HG03103 (cell line): ENCODE data around the gene TBC1D1.

ENCODE experiments used
- ATAC-seq: cut with Tn5 transposase; IDR thresholded peaks from one replicate; pipeline ENCODE4 v1.9.1; 2021; ENCODE audit warnings: low read depth; ENCODE audit not compliant: unreplicated experiment

Gene TBC1D1

DNA sequence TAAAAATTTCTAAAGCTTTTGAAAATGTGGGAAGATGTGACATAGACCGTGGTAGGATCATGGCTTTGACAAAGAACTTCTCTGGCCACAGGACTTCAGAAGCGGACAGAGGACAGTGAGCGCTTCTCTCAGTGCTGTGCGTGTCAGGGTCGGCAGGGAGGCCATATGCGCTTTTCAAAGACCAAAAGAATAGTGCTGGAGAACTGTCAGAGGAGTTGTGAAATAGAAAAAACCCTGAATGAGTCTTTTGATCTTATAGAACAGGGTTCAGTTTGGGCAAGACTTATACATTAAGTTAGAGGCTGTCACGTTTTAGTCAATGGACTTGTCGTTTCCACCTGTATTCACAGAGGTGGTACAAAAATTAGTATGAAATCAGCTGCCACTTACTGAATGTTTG is 146.7 kb downstream of the TBC1D1 start:
- no peak for ATAC-seq

DNA sequence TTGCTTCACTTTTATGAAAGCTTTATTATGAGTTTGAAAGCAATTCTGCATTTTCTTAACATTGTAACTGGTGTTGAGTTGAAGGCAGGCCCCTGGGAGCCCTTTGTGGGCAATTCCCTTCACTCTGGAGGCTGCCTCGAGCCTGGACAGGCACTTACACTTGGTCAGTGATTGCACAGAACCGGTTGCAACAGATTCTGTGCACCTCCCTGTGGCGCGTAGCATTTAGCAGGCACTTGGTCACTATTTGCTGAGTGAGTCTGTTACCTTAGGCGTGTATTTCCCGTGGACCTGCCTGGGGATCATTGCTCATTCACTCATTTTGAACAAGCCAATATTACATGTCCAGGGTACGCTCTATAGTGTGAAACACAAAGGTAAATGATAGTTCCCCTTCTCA is 149.7 kb downstream of the TBC1D1 start:
- no peak for ATAC-seq

DNA sequence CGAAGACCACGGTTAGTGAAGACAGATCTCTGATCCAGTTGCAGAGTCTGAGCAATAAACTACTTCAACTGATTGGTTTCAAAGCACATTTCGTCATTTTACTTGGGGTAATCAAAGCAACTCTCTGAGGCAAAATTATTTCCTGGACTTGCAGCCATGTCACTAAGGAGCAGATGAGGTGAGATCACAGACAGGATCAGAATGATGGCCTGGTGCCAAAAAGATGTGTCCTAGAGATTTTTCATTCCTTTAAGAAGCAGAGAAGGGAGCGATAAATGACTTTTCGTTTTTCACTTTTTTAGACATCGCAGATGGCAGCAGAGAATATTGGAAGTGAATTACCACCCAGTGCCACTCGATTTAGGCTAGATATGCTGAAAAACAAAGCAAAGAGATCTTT is 153.2 kb downstream of the TBC1D1 start:
- no peak for ATAC-seq

DNA sequence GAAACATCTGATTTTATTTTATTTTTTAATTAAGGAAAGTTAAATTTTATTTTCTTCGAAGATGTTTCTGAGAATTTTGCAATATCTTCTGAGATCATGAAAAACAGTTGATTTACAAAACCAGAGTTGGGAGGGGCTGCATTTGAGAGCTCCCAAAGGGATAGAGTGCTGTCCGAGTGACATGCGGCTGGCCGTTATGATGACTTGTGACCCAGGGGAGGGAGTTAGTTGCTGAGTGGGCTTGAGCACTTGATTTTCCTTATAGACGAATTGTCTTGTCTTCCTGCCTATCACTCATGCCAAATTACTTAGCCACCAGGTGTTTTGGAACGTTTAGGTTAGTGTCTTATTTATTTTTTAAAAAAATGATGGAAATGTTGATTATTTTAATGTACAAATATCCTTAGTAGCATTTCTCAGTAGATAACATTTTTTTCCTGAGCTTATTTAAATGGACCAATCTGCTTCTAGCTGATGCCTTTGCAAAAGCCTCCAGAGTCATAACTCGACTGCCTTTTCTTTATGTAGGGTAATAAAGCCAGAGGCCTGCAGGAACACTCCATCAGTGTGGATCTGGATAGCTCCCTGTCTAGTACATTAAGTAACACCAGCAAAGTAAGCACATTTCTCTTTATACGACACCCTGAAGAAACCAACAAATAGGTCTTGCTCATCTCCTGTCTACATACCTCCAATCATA is 154.6 kb downstream of the TBC1D1 start:
- ATAC-seq, result no peak

DNA sequence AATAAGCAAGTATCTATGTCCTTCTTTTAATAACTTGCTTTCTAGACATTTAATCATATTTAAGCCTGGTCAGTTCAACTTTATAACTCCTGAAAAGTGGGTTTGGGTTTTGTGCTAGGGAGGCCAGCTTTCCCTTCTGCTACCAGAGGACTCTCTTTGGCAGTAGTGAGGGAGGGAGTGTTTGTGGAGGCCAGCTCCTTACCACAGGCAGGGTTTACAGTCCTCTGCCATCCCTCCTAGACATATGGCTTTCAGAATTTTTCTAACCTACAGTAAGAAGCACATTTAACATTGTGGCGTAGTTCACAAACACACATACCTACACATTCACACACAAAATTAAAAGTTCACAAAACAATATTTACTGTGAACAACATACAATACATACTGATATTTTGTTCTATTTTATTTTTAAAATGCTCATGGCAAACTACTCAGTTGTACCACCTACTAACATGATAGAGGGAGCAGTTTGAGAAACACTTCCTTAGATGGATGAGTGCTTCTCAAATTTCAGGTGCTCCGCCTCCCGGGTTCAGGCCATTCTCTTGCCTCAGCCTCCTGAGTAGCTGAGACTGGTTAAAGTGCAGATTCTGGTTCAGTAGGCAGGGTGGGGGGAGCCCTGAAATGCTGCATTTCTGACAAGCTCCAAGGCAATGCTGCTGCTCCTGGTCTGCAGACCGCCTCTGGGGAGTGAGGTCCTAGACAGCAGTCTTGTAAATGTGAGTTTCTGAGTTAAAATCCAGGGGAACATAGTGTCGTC is 156.0 kb downstream of the TBC1D1 start:
- no peak for ATAC-seq

DNA sequence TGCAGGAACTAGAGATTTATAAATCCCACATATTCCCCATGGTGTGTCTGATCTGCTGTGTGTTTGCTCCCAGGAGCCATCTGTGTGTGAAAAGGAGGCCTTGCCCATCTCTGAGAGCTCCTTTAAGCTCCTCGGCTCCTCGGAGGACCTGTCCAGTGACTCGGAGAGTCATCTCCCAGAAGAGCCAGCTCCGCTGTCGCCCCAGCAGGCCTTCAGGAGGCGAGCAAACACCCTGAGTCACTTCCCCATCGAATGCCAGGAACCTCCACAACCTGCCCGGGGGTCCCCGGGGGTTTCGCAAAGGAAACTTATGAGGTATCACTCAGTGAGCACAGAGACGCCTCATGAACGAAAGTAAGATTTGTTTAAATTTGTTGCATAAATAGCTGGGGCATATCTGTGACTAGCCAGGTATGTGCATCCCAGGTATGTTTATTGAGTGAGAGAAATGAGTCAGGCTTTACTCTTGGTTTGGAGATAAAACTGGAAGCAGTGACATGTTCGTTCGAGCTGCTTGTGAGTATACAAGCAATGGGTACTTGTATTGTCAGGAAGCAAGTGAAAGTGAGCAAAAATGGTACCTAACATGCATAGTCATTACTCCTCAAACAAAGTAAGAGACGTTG is 158.8 kb downstream of the TBC1D1 start:
- no peak for ATAC-seq

DNA sequence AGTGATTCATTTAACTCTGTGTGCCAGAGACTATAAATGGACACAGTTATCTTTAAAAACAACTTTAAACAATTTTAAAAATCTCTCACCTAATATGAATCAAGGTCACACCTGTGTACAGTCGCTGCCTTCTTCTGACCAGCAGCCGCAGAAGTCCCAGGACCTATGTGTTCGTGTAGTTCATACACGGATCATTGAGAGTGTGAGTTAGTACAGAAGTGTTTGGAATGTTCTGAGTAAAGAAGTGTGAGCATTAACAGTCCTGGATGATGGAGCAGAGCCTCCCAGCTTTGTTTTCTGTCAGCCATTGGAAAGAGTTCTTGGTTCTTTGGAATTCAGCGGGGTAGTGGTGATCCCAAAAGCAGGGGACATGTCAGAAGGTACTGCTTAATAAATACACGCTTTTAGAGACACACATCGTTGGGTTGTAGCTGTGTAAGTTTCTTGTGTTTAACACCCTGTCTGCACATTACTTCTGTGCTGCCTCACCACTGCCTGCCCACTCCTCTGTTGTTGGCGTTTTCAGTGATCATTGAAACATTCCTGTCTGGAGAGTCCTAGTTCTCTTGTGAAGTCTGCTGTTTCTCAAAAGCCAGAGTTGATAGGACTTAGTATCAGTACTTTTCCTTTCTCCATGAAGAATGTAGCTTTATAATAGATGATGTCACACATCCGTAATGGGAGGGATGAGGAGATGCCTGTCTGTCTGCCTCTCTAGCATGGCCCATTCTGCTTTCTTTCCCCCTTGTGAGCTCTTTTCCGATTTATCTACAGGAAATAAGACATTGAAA is 159.9 kb downstream of the TBC1D1 start:
- no peak for ATAC-seq

DNA sequence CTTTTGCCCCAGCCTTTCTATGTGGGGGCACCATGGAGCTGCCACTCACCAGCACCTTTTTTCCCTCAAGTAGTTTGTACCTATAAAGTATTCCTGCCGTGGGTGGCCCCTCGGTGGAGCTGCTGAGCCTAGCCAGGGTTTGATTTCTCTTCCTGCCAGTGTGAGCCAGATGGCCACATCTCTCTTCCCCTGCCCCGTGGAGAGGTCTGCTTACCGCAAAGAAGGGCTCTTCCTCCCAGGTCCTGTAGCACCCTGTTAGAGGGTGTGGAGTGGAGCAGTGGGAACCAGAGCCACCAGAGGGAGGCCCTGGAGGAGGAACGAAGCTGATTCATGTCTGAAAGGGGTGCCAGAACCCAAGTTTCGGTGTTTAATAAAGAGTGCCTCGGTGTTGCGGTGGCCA is 164.7 kb downstream of the TBC1D1 start:
- no peak for ATAC-seq

DNA sequence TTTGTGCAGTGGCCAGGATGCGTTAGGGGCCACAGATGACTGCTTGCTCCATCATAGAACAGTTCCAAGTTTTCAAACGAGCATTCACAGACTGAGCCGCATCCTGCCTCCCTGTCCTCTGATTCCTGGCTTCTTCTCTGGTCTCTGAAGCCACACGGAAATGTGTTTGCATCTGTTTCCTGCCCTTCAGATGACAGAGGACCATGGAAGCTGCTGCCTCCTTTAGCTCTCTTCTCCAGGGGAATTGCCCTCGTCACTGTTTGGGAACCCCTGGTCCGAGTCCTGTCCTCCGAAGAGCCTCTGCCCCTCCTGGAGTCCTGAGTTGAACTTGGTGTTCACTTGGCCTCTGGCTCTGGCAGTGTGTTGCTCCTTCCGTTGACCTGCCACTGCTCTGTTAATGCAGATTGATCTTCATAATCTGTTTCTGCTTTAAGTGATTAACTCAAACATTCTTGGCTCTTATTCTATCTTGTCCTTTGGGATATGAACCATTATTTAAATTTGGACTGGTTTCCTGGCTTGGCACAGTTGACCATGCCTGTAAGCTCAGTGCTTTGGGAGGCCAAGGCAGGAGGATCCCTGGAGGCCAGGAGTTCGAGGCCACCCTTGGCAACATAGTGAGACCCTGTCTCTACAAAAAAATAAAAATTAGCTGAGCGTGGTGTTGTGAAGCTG is 165.3 kb downstream of the TBC1D1 start:
- ATAC-seq, result no peak

DNA sequence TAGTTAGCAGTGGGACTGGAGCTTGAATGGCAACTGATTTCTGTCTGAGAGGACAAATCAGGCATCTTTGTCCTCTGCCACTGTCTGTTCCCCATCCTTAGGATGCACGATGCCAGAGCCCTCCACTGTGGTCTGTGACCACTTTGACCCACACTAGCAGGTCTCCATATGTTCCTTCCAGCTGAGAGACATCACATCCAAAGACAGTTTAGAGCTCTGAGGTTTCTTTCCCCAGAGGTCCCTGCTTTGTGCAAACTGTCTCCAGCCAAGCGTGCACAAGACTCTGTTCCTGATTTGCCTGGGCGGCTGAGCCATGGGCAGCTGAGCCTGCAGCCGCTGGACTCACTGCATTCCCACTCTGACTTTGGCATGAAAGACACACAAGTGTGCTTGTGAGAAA is 167.3 kb downstream of the TBC1D1 start:
- ATAC-seq, result no peak

DNA sequence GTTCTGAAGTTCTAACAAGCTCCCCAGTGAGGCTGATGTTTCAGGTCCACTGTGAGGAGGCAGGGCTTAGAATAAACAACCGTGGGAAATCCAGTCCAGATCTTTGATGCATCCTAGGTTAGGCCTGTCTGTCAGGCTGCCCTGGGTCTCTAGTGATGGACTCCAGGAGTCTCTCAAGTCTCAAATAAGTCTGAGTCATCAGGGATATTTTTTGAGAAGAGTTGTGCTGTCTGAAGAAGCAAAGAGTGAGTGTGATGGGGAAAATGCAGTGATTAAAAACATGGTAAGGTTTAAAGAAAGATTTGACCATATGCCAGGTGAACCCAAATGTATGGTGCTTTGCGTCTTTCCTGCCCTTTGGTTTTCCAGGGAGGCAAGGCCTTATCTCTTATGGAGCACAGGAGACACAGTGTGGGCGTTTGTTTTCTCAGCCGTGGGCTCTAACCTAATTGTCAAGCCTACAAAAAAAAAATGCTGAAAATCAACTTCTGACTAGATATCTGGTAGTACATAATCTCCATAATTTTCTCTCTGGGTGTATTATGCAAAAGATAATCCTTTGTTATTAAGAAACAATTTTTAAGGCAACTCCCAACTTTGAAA is 170.0 kb downstream of the TBC1D1 start:
- ATAC-seq, result no peak

DNA sequence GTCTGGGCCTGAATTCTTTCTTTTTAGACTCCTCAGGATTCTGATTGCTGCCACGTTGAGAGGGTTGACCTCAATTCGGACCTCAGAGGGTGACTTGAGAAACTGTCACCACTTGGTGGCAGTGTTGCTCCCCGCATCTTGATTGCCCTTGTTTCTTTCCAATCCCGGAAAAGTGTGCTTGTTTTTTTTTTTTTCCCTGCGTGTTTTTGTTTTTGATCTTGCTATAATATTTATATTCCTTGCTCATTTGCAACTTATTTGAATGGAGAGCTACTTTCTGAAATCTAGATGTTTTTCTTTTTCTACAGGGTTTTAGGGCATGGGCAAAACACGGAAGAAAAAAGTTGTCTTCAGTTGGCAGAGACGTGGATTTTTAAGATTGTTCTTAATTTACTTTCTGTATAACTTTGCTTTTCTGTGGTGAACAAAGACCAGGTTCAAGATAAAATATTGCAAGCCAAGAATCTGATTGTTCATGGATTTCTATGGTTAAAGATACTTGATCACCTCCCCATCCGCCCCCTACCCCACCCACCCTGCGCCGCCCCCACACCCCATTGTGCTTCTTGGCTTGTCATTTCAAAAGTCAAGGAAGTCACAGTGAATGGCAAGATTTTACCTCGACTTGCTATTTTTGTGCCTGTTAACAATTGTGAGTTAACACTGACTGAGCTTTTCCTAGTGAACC is 171.3 kb downstream of the TBC1D1 start:
- no peak for ATAC-seq

DNA sequence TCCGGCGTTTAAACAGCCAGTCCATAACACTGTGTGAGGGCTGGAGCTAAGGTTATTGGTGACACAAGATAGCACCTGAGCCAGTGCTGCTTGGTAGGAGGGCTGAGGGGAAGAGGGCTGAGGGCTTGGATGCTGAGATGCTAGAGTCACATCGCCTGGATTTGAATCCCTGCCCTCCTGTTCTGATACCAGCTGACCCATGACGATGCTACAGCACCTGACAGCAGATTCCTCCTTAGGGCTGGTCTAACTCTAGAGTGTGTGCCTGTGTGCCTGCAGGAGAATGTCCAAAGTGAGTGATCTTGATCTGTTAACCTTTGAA is 171.9 kb downstream of the TBC1D1 start:
- ATAC-seq, result no peak

DNA sequence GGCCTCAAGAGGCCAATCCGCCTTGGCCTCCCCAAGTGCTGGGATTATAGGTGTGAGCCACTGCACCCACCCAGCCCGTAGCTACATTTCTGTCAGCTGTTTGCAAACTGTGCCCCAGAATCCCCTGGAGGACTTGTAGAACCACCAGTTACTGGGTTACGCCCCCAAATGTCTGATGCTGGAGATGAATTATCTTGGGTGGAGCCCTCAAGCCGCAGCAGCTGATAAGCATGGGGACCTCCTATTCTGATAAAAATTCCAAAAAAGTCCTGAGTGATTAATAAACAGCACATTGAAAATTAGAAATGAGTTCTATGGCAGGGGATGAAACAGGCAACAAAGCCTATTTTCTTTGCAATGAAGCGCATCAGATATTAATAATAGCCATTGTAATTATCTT is 174.3 kb downstream of the TBC1D1 start:
- no peak for ATAC-seq

DNA sequence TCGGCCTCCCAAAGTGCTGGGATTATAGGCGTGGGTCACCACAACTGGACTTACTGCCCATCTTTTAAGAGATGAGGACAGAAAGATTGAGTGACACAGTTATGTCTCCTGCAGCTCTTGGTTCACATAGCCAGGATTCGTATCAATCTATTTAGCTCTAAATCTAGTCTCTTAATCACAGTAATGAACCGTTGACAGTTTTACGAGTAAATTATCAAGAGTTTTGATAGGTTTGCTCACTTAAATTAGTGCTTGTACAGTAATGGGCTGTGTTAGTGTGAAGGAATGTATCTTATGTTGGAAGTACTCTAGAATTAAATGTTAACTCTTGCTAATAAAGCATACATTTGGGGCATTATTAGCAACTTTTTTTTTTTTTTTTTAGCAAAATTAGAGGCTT is 175.0 kb downstream of the TBC1D1 start:
- ATAC-seq, result no peak

DNA sequence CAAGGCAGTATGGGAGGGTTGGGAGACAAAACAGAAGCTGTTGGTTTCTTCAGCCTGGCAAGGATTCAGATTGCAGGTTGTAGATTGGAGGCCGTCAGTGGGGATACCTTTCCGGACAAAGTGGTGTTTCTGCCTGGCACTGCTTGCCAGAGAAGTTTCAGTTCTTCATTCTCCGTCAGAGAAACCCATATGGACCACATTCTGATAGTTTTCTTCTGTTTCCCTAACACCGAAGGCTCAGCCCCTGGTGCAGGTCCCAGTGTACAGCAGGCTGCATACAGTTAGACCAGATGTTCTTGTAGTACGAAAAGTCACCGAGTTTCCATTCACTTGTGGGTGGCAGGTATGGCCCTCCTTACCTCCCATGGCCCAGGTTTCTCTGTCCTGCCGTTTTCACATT is 176.6 kb downstream of the TBC1D1 start:
- no peak for ATAC-seq

DNA sequence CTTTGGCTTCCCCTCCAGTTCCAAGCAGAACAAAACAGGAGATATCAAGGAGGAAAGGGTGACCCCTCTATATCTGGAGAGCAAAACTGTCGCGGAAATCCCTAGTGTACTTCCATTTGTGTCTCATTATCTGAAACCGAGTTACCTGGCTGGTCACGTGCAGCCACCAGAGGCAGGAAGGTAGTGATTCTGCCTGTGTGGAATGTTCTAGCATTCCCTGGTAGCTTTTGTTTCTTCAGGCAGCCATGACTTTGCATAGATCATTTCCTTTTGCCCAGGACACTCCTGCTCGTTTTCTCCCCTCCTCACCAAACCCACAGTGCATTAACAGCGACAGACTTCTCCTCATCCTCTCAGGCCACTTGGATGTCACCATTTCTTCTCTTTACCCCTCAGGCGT is 177.2 kb downstream of the TBC1D1 start:
- ATAC-seq, result no peak

DNA sequence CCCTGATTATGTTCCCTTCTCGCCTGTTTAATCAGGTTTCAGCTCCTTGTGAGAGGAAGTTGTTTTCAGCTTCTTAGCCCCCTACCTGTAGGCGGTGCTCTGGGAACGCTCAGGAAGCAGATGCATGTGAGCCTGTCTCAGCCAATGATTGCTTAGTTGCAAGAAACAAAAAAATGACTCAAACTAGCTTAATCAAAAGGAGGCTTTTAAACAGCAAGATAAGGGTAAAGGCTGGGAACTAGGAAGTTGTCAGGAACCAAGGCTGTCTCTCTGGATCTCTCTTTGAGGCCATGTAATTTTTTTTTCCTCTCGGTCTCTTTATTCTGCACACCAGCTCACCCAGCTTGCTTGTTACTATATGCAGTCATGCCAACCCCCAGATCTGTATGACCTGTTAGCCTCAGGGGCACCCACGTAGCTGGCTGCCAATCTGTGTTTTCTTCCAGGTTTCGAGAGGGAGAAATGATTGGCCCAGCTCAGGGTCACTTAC is 178.4 kb downstream of the TBC1D1 start:
- no peak for ATAC-seq

DNA sequence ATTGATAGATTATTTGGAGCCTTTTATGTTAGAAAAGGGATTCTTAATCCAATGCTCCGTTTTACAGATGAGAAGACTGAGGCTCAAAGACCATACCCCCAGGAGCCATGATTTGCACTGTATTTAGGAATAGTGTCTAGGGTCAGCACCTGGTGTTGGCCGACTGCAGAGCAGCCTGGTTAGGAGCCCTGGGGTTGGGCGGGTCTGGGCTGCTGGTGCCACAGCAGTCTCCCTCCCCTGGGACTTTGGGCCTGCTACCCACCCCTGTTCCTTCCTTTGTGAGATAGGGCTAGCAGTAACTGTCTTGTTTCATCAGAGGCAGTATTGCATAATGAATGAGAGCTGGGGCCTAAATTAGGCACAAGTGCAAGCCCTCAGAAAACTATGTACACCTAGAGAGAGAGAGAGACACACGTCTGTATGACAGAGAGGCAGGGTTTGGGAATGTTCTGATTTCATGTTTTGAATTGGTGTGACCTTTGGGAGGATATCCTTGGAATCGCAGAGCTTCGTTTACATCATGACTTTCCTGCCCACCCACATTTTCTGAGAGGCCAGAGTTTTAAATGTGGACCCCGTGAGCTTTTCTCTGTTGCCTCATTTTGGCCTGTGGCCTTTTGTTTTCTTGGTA is 181.0 kb downstream of the TBC1D1 start:
- ATAC-seq, result no peak
